ENCODE data around the gene TSPAN7. TPM values are rescaled to one million over a fixed set of nuclear protein-coding genes. Genes with fewer than 3 reads are reported as not detected.

TSPAN7 gene
- total RNA-seq, 1 donor from 2014 or later, result 3.5 TPM

DNA sequence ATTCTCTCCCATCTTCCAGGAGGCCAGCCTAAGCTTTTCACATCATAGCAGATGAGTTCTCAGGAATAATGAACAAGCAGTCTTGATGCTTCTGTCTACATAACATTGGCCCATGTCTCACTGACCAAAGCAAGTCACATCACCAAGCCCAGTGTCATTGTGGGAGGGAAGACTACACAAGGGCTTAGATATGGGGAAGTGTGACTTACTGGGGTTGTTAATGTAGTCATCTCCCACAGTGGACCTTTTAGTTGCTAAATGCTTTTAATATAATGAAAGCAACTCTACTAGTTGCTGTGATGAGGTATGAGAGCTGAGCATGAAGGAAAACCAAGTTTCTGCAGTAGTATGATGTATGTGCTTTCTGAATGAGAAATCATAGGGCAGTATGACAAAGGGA, 40.5 kb downstream of the TSPAN7 start:
- Mint-ChIP-seq H3K27me3 (ENCODE audit: low read depth, unreplicated experiment) (no peaks in the 10 kb centered on the region), H3K27ac (ENCODE audit: unreplicated experiment) (no peak overlapping the region), H3K9me3 (ENCODE audit: unreplicated experiment) (no peaks in the 10 kb centered on the region), H3K4me3 (ENCODE audit: unreplicated experiment) (no peak overlapping the region), H3K4me1 (ENCODE audit: low read depth, unreplicated experiment) (no peaks in the 10 kb centered on the region), H3K36me3 (ENCODE audit: low read depth, unreplicated experiment) (no peaks in the 10 kb centered on the region)
- H3K9ac ChIP-seq (ENCODE audit: low read length), result no peak overlapping the region
- H3K79me2 ChIP-seq (ENCODE audit: insufficient read depth, low read length), result no peaks in the 10 kb centered on the region
- TF ChIP-seq, protein P1, sequence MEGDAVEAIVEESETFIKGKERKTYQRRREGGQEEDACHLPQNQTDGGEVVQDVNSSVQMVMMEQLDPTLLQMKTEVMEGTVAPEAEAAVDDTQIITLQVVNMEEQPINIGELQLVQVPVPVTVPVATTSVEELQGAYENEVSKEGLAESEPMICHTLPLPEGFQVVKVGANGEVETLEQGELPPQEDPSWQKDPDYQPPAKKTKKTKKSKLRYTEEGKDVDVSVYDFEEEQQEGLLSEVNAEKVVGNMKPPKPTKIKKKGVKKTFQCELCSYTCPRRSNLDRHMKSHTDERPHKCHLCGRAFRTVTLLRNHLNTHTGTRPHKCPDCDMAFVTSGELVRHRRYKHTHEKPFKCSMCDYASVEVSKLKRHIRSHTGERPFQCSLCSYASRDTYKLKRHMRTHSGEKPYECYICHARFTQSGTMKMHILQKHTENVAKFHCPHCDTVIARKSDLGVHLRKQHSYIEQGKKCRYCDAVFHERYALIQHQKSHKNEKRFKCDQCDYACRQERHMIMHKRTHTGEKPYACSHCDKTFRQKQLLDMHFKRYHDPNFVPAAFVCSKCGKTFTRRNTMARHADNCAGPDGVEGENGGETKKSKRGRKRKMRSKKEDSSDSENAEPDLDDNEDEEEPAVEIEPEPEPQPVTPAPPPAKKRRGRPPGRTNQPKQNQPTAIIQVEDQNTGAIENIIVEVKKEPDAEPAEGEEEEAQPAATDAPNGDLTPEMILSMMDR (IDR thresholded peaks at IDR 0.05; ENCODE audit: insufficient read depth, low read depth, low read length), result no peak
- TF ChIP-seq EZH2 (IDR thresholded peaks at IDR 0.05; ENCODE audit: insufficient read depth, low read length), result no peak
- H3K9me3 ChIP-seq (ENCODE audit: insufficient read depth, low read depth, low read length), result no peaks in the 10 kb centered on the region
- no peak overlapping the region for H3K4me2 ChIP-seq (ENCODE audit: low read length)
- H3K4me3 ChIP-seq (ENCODE audit: insufficient read depth, low read depth, low read length), result no peak overlapping the region
- FAIRE-seq (peak; percentile 67), DNase-seq (ENCODE audit: low read depth) (no peak)
- H3K27me3 ChIP-seq (ENCODE audit: insufficient read depth, low read length), result no peaks in the 10 kb centered on the region
- H3K27ac ChIP-seq (ENCODE audit: low read depth, low read length), result no peak overlapping the region
- H4K20me1 ChIP-seq (ENCODE audit: insufficient read depth, low read length), result no peaks in the 10 kb centered on the region
- no peak overlapping the region for H2AFZ ChIP-seq (ENCODE audit: low read depth, low read length)
- H3K4me1 ChIP-seq (ENCODE audit: insufficient read depth, low read length), result no peaks in the 10 kb centered on the region
- no peaks in the 10 kb centered on the region for H3K36me3 ChIP-seq (ENCODE audit: insufficient read depth, low read length)

DNA sequence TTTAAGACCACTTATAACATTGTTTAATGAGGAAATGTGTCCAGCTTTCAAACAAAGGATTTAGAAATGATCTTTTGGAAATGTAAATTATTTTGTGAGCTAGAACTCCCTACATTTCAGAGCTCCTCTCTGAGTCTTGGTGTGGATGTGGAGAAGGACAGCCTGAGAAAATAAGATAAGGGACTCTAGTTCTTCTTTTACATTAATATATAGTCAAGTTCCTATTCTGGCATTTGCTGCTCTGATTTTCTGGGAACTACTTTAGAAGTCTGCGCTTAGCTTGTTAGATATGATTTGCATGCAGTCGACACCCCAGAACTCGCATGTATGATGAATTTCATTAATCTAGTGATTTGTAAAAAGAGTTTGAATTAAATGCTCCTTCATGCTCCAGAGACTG, 45.5 kb downstream of the TSPAN7 start:
- Mint-ChIP-seq H3K4me3 (ENCODE audit: unreplicated experiment) (no peak overlapping the region), H3K4me1 (ENCODE audit: low read depth, unreplicated experiment) (no peaks in the 10 kb centered on the region), H3K27ac (ENCODE audit: unreplicated experiment) (no peak overlapping the region), H3K27me3 (ENCODE audit: low read depth, unreplicated experiment) (no peaks in the 10 kb centered on the region), H3K36me3 (ENCODE audit: low read depth, unreplicated experiment) (no peaks in the 10 kb centered on the region), H3K9me3 (ENCODE audit: unreplicated experiment) (no peaks in the 10 kb centered on the region)
- Histone ChIP-seq H3K27ac (ENCODE audit: low read depth, low read length) (no peak overlapping the region), H3K79me2 (ENCODE audit: insufficient read depth, low read length) (no peaks in the 10 kb centered on the region), H3K9me3 (ENCODE audit: insufficient read depth, low read depth, low read length) (no peaks in the 10 kb centered on the region), H2AFZ (ENCODE audit: low read depth, low read length) (no peak overlapping the region), H4K20me1 (ENCODE audit: insufficient read depth, low read length) (no peaks in the 10 kb centered on the region), H3K27me3 (ENCODE audit: insufficient read depth, low read length) (no peaks in the 10 kb centered on the region), H3K9ac (ENCODE audit: low read length) (no peak overlapping the region), H3K4me3 (ENCODE audit: insufficient read depth, low read depth, low read length) (no peak overlapping the region), H3K4me2 (ENCODE audit: low read length) (no peak overlapping the region), H3K4me1 (ENCODE audit: insufficient read depth, low read length) (no peaks in the 10 kb centered on the region), H3K36me3 (ENCODE audit: insufficient read depth, low read length) (no peaks in the 10 kb centered on the region)
- no peak for DNase-seq (ENCODE audit: low read depth)
- no peak for FAIRE-seq
- no peak for TF ChIP-seq EZH2 (IDR thresholded peaks at IDR 0.05; ENCODE audit: insufficient read depth, low read length)
- TF ChIP-seq, protein P1 (IDR thresholded peaks at IDR 0.05; ENCODE audit: insufficient read depth, low read depth, low read length), result no peak

DNA sequence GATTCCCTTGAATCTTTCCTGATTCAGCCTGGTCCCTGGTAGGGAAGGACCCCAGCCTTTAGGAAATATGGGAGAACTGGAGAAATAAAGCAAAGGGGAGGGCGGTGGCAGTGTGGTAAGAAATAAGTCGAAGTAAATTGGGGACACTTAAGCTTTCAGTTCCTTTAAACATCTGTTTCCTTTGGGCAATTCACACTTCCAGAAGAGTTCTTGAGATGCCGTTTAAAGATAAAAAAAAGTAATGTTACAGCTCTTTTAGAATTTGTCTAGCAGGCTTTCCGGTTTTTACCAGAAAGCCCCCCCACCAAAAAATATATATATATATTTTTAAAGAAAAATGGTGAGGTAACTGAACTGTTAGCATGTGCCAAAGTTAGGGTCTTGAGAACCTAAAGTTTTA, 46.6 kb downstream of the TSPAN7 start:
- Histone ChIP-seq H2AFZ (ENCODE audit: low read depth, low read length) (no peak overlapping the region), H3K27me3 (ENCODE audit: insufficient read depth, low read length) (no peaks in the 10 kb centered on the region), H3K4me1 (ENCODE audit: insufficient read depth, low read length) (no peaks in the 10 kb centered on the region), H3K4me2 (ENCODE audit: low read length) (no peak overlapping the region), H3K27ac (ENCODE audit: low read depth, low read length) (no peak overlapping the region), H3K79me2 (ENCODE audit: insufficient read depth, low read length) (no peaks in the 10 kb centered on the region), H3K36me3 (ENCODE audit: insufficient read depth, low read length) (no peaks in the 10 kb centered on the region), H3K9me3 (ENCODE audit: insufficient read depth, low read depth, low read length) (no peaks in the 10 kb centered on the region), H4K20me1 (ENCODE audit: insufficient read depth, low read length) (no peaks in the 10 kb centered on the region), H3K4me3 (ENCODE audit: insufficient read depth, low read depth, low read length) (no peak overlapping the region), H3K9ac (ENCODE audit: low read length) (no peak overlapping the region)
- Mint-ChIP-seq H3K27ac (ENCODE audit: unreplicated experiment) (no peak overlapping the region), H3K9me3 (ENCODE audit: unreplicated experiment) (no peaks in the 10 kb centered on the region), H3K36me3 (ENCODE audit: low read depth, unreplicated experiment) (no peaks in the 10 kb centered on the region), H3K4me3 (ENCODE audit: unreplicated experiment) (no peak overlapping the region), H3K27me3 (ENCODE audit: low read depth, unreplicated experiment) (no peaks in the 10 kb centered on the region), H3K4me1 (ENCODE audit: low read depth, unreplicated experiment) (no peaks in the 10 kb centered on the region)
- TF ChIP-seq EZH2 (IDR thresholded peaks at IDR 0.05; ENCODE audit: insufficient read depth, low read length), result no peak
- DNase-seq (ENCODE audit: low read depth) (no peak), FAIRE-seq (no peak)

Data from astrocyte (in vitro differentiated cells and primary cell).